Activated T-cell treated with anti-CD3 and anti-CD28 coated beads, Interleukin-2, amount 50 U/mL, for 24 hours (primary cell): Measurements from ENCODE around the gene CIDEB.

Experiments used
- DNase-seq: peaks from one replicate; pipeline ENCODE4 v3.0.0-alpha.2; 2020
- H3K27ac Mint-ChIP-seq: 2 replicates; pipeline ENCODE4 v1.8.0; 2020; ENCODE audit warnings: mild to moderate bottlenecking, mixed read lengths
- H3K27me3 Mint-ChIP-seq: 2 replicates; pipeline ENCODE4 v1.8.0; 2020; ENCODE audit warnings: mixed read lengths
- H3K36me3 Mint-ChIP-seq: 2 replicates; pipeline ENCODE4 v1.8.0; 2020; ENCODE audit warnings: low read depth, mixed read lengths
- H3K4me1 Mint-ChIP-seq: 2 replicates; pipeline ENCODE4 v1.8.0; 2020; ENCODE audit warnings: low read depth, mixed read lengths
- H3K4me3 Mint-ChIP-seq: 2 replicates; pipeline ENCODE4 v1.8.0; 2020; ENCODE audit warnings: mild to moderate bottlenecking, moderate library complexity, mixed read lengths
- H3K9me3 Mint-ChIP-seq: 2 replicates; pipeline ENCODE4 v1.8.0; 2020; ENCODE audit warnings: mixed read lengths

The CIDEB gene

DNA sequence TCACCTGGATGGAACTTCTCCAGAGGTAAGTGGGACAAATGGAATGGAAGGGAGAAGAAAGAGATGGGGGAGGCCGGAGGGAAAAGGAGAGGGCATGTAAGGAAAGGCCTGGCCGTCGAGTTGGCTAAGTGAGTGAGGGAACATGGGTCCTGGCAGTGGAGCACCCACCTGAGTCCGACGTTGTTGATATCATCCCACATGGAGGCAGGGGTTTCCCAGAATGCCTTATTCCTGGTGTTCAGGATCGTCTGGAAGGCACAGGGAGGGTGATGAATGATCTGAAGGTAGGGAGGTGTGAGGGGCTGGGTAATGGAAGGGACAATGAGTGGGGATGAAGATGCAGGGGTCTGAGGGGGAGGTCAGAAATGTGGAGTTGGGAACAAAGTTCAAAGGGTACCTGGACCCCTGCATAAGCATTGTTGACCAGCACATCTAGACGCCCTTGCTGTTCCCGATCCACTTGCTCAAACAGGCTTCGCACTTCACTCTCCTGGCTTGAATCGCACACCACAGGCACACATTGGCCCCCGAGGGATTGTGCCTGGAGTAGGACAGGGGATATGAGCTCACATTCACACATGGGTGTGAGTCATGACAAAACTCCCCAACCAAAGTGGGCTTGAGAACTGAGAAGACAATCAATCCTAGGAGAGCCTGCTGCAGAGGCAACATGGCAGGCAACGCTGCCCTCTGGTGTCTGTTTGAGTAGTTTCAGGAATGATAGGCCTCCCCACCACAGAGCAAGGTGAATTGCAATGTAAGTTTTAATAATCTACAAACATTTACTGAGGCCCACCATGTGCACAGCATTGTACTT is 11.2 kb downstream of the CIDEB start:
- no peak overlapping the region for H3K4me3 Mint-ChIP-seq
- peaks cover 67% of the 10 kb centered on the region for H3K36me3 Mint-ChIP-seq
- H3K27me3 Mint-ChIP-seq, result no peaks in the 10 kb centered on the region
- no peaks in the 10 kb centered on the region for H3K9me3 Mint-ChIP-seq
- peaks cover 50% of the 10 kb centered on the region for H3K4me1 Mint-ChIP-seq
- H3K27ac Mint-ChIP-seq, result peak overlapping the region; percentile 79
- DNase-seq, result peak; percentile 74

DNA sequence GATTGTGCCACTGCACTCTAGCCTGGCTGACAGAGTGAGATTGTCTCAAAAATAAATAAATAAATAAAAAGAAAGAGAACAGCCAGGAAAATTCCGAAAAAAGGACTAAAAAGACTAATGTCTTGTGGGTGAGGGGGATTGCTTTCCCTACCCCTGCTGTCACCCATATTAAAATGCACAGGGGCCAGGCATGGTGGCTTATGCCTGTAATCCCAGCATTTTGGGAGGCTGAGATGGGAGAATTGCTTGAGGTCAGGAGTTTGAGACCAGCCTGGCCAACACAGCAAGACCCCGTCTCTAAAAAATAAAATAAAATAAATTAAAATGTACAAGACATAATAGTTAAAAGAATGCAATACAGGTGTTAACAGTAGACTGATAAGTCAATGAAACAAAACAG is 14.3 kb downstream of the CIDEB start:
- DNase-seq, result no peak
- Mint-ChIP-seq H3K4me3 (no peak overlapping the region), H3K36me3 (peaks cover 65% of the 10 kb centered on the region), H3K27me3 (no peaks in the 10 kb centered on the region), H3K4me1 (peaks cover 51% of the 10 kb centered on the region), H3K27ac (no peak overlapping the region), H3K9me3 (no peaks in the 10 kb centered on the region)

DNA sequence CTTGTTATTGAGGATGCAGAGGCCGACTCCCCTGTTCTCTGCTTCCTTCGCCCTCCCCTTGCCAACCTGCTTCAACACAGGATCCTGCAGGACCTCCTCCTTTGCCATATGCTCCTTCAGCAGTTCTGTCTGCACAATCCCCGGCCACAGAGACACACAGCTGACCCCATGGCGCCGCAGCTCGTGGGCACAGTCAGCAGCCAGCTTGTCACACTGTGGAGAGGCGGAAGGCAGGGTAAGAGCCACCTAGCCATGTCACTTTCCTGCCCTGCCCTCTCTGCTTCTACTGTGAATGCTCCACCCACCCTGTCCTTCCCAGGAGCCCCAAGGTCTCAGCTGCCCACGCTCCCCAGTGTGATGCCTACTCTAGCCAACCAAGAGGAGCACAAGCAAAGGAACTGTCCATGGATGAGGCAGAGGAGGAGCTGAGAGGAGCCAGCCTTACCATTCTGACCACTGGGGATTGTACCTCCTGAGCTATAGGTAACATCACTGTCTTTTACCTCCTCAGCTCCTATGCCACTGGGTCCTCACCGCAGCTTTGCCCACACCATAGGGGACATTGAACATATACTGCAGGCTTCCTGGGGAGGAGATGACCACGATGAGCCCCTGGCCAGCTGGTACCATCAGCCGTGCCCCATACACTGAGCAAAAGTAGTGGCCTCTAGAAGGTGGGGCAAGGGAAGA is 15.5 kb downstream of the CIDEB start:
- no peaks in the 10 kb centered on the region for H3K27me3 Mint-ChIP-seq
- no peak overlapping the region for H3K4me3 Mint-ChIP-seq
- H3K9me3 Mint-ChIP-seq, result no peaks in the 10 kb centered on the region
- peaks cover 46% of the 10 kb centered on the region for H3K4me1 Mint-ChIP-seq
- H3K27ac Mint-ChIP-seq, result no peak overlapping the region
- peaks cover 66% of the 10 kb centered on the region for H3K36me3 Mint-ChIP-seq
- DNase-seq, result no peak

DNA sequence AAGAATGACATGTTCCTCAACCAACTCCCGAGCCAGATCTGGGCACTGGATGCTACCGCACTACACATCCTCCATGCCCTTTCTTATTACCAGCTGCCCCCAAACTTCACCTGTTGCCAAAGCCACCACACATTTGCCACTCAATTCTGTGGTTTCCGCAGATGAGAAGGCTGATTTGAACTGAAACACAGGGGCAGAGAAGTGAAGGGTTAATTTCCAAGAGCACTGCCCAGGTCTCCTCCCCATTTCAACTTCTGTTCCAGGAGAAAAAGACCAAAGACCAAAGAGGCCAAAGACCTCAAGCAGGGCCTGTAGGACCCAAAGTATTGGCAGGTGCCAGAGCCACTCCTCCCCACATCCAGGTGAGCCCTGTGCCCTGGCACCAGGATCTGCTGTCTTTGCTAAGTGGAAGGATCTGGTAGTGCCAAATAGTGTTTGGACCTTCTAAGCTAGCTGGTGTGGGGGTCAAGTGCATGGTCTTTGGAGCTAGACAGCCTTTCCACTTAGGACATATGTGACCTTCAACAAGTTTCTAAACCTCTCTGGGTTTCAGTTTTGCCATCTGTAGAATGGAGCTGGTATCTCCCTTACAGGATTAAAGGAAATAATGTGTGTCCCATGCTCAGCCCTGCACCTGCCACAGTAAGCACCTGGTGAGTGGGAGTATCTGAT is 16.2 kb downstream of the CIDEB start:
- Mint-ChIP-seq H3K27me3 (no peaks in the 10 kb centered on the region), H3K36me3 (peaks cover 65% of the 10 kb centered on the region), H3K4me3 (no peak overlapping the region), H3K27ac (no peak overlapping the region), H3K4me1 (peaks cover 39% of the 10 kb centered on the region), H3K9me3 (no peaks in the 10 kb centered on the region)
- no peak for DNase-seq

DNA sequence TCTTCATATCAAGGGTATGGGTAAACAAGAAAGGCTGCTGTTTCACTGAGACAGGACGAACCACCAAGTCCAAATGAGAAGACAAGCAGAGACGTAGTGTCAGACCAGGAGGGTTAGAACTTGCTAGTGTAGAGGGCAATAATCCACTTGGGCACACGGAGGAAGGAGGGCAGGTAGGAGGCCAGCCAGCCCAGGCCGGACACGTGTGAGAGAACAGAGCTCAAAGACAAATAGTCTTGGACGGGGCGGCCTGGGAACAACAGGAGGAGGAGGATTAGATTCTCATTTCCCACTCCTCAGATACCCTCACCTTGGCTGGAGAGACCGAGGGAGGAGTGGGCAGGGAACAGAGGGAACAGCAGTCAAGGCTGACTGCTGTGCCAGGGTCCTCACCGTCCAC is 17.0 kb downstream of the CIDEB start:
- H3K4me3 Mint-ChIP-seq, result no peak overlapping the region
- H3K4me1 Mint-ChIP-seq, result peaks cover 31% of the 10 kb centered on the region
- DNase-seq, result no peak
- H3K27ac Mint-ChIP-seq, result no peak overlapping the region
- peaks cover 56% of the 10 kb centered on the region for H3K36me3 Mint-ChIP-seq
- no peaks in the 10 kb centered on the region for H3K9me3 Mint-ChIP-seq
- H3K27me3 Mint-ChIP-seq, result no peaks in the 10 kb centered on the region

GRCh38 chr14:24289649-24290280 is 18.0 kb downstream of the CIDEB start:
- H3K27ac Mint-ChIP-seq, result peak overlapping the region; percentile 37
- peak; percentile 61 for DNase-seq
- H3K4me1 Mint-ChIP-seq, result peaks cover 29% of the 10 kb centered on the region
- peaks cover 47% of the 10 kb centered on the region for H3K36me3 Mint-ChIP-seq
- H3K27me3 Mint-ChIP-seq, result no peaks in the 10 kb centered on the region
- no peaks in the 10 kb centered on the region for H3K9me3 Mint-ChIP-seq
- no peak overlapping the region for H3K4me3 Mint-ChIP-seq

- Mint-ChIP-seq H3K27ac (no peak overlapping the region), H3K27me3 (no peaks in the 10 kb centered on the region), H3K36me3 (peaks cover 28% of the 10 kb centered on the region), H3K4me3 (no peak overlapping the region), H3K4me1 (peaks cover 29% of the 10 kb centered on the region), H3K9me3 (no peaks in the 10 kb centered on the region)
- DNase-seq, result no peak
These were observed 20.8 kb downstream of the CIDEB start for GRCh38 chr14:24286996-24287395.

DNA sequence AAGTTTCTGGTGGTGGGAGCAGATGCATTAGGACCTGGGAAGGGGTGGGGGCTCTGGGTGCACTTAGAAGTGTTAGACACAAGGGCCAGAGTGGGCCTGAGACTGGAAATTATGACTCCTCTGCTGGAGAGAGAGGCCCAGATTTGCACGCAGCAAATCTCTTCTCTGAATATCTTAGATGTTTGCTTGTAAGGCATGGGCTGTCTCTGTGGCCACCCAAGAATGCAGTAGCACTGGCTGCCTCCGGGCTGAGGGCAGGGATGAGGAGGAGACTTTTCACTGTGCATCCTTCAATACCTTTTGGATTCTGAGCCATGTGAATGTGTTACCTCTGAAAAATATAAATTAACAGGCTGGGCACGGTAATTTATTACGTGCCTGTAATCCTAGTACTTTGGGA is 22.4 kb downstream of the CIDEB start:
- peaks cover 11% of the 10 kb centered on the region for H3K36me3 Mint-ChIP-seq
- H3K9me3 Mint-ChIP-seq, result no peaks in the 10 kb centered on the region
- H3K4me1 Mint-ChIP-seq, result peaks cover 18% of the 10 kb centered on the region
- no peaks in the 10 kb centered on the region for H3K27me3 Mint-ChIP-seq
- H3K4me3 Mint-ChIP-seq, result no peak overlapping the region
- no peak overlapping the region for H3K27ac Mint-ChIP-seq
- no peak for DNase-seq

- H3K27ac Mint-ChIP-seq, result no peak overlapping the region
- H3K4me3 Mint-ChIP-seq, result no peak overlapping the region
- H3K27me3 Mint-ChIP-seq, result no peaks in the 10 kb centered on the region
- H3K4me1 Mint-ChIP-seq, result peaks cover 18% of the 10 kb centered on the region
- H3K9me3 Mint-ChIP-seq, result no peaks in the 10 kb centered on the region
- no peak for DNase-seq
- peaks cover 4% of the 10 kb centered on the region for H3K36me3 Mint-ChIP-seq
These were observed 23.2 kb downstream of the CIDEB start for GRCh38 chr14:24284501-24285035.

- H3K27me3 Mint-ChIP-seq, result no peaks in the 10 kb centered on the region
- no peak for DNase-seq
- H3K27ac Mint-ChIP-seq, result no peak overlapping the region
- peaks cover 1% of the 10 kb centered on the region for H3K36me3 Mint-ChIP-seq
- no peaks in the 10 kb centered on the region for H3K9me3 Mint-ChIP-seq
- peaks cover 19% of the 10 kb centered on the region for H3K4me1 Mint-ChIP-seq
- no peak overlapping the region for H3K4me3 Mint-ChIP-seq
These were observed 23.8 kb downstream of the CIDEB start for GRCh38 chr14:24283796-24284460.

DNA sequence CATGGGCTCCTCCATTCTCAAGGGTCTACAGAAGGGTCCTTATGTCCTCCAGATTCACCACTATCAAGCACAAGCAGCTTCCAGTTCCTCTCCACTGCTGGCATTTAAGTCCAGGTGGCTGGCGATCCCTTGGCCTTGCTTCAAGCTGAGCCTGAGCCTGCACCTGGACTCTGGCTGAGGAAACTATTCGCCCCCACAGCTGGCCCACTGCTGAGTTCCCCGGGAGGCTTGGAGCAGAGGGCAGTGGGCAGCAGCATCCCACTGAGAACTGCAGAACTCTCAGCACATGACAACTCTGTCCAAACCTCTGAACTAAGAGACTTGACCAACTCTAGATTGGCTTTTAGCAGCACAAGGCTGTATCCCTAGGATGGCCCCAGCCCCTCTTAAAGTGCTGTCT is 25.0 kb downstream of the CIDEB start:
- H3K27ac Mint-ChIP-seq, result no peak overlapping the region
- no peak for DNase-seq
- H3K4me1 Mint-ChIP-seq, result peaks cover 27% of the 10 kb centered on the region
- H3K36me3 Mint-ChIP-seq, result no peaks in the 10 kb centered on the region
- no peaks in the 10 kb centered on the region for H3K27me3 Mint-ChIP-seq
- peaks cover 2% of the 10 kb centered on the region for H3K9me3 Mint-ChIP-seq
- H3K4me3 Mint-ChIP-seq, result no peak overlapping the region

DNA sequence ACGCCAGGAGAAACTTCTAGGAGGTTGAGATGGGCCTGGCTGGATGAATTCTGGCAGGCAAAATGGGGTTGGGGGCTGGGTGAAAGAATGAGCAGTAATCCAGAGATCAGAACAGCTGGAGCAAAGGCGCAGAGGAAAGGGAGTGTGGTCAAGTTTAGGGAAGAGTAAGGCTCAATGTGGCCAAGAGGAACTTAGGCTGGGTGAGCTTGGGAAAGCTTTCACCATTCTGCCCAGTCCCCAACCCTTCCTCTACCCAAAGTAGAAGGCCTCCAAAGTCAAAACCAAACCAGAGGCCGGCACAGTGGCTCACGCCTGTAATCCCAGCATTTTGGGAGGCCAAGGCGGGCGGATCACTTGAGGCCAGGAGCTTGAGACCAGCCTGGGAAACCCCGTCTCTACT is 26.1 kb downstream of the CIDEB start:
- H3K27me3 Mint-ChIP-seq, result no peaks in the 10 kb centered on the region
- H3K4me1 Mint-ChIP-seq, result peaks cover 37% of the 10 kb centered on the region
- H3K36me3 Mint-ChIP-seq, result no peaks in the 10 kb centered on the region
- peaks cover 2% of the 10 kb centered on the region for H3K9me3 Mint-ChIP-seq
- DNase-seq, result no peak
- H3K4me3 Mint-ChIP-seq, result no peak overlapping the region
- no peak overlapping the region for H3K27ac Mint-ChIP-seq

- Mint-ChIP-seq H3K9me3 (peaks cover 2% of the 10 kb centered on the region), H3K27ac (no peak overlapping the region), H3K4me1 (peaks cover 39% of the 10 kb centered on the region), H3K36me3 (no peaks in the 10 kb centered on the region), H3K27me3 (no peaks in the 10 kb centered on the region), H3K4me3 (no peak overlapping the region)
- no peak for DNase-seq
These were observed 26.8 kb downstream of the CIDEB start for GRCh38 chr14:24280797-24281460.
